Heart left ventricle (tissue), 13 donors: ENCODE measurements around the gene MIS18A.

Experiments used
- POLR2A ChIP-seq, 2 donors: fragments of 450-650 bp; IDR thresholded peaks; one replicate each; pipeline ENCODE4 v1.6.1; 2017; ENCODE audit warnings: antibody characterized with exemption in 2 of 2, mild to moderate bottlenecking in 2 of 2, moderate library complexity in 2 of 2
- TF ChIP-seq, protein P1 (sequence below), 12 donors: fragments of 200-600 bp; sonication (generic) in 4 of 12; IDR thresholded peaks; one replicate each; pipeline versions ENCODE4 v1.5.0 to v1.8.0; 2018 to 2022; ENCODE audit warnings: antibody characterized with exemption in 12 of 12, mild to moderate bottlenecking in 5 of 12
- donor health status: ischemic (EF 13 %, LVEDD 7.1; RV severe dilation, severe dysfunction).
- donor health status: DM: no; HTN: yes; CAD: no.
- donor health status: DM: no; HTN: no; CAD: no.
- donor health status: ischemic (EF 25% LVEDD 6.9; RV normal size, moderate dysfunction).
- donor health status: ischemic (EF 25% LVEDD 5.7; RV mildly dilated, moderate dysfunction).
- donor health status: ischemic (EF 35%, LVEDD 5.7; RV mildly dilated, moderate dysfunction).
- donor health status: nonischemic (EF 11% LVEDD 7.7; RV severe dilation, severe dysfunction).
- donor health status: DM: yes; HTN: yes; CAD: no.
- donor health status: PGD.
- donor health status: ischemic (EF 29% LVEDD 5.4; RV normal size, mild dysfunction).
- donor health status: nonischemic (EF 23%, LVEDD 6.1; RV moderate dilation, normal function).

DNA sequence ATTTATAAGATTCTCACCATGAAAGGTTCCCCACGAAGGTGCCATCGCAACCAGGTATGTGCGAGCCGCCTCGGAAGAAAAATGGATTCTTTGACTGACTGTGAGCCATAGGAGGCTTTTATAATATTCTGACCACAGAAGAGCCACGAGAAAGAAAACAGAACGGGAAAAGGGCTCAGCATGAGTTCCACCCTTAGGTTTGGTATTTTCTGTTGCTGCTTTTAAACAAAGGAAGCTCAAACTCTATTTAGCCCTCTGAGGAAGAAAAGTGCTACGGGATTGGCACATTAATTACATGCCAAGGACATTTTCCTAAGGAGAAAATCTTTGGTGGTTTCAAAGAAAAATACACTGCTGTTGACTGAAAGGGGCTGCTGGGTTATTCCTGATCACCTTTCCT is 39.3 kb downstream of the MIS18A start:
- TF ChIP-seq, protein P1, sequence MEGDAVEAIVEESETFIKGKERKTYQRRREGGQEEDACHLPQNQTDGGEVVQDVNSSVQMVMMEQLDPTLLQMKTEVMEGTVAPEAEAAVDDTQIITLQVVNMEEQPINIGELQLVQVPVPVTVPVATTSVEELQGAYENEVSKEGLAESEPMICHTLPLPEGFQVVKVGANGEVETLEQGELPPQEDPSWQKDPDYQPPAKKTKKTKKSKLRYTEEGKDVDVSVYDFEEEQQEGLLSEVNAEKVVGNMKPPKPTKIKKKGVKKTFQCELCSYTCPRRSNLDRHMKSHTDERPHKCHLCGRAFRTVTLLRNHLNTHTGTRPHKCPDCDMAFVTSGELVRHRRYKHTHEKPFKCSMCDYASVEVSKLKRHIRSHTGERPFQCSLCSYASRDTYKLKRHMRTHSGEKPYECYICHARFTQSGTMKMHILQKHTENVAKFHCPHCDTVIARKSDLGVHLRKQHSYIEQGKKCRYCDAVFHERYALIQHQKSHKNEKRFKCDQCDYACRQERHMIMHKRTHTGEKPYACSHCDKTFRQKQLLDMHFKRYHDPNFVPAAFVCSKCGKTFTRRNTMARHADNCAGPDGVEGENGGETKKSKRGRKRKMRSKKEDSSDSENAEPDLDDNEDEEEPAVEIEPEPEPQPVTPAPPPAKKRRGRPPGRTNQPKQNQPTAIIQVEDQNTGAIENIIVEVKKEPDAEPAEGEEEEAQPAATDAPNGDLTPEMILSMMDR (IDR thresholded peaks at IDR 0.05): no peak
- no peak for TF ChIP-seq POLR2A (IDR thresholded peaks at IDR 0.05)
